Measurements from ENCODE around the gene TOLLIP. TPM values are rescaled to one million over a fixed set of nuclear protein-coding genes. Genes with fewer than 3 reads are reported as not detected.

TOLLIP gene
- total RNA-seq, 4 donors from 2014 or later = 114 to 167 (median 129) TPM

GRCh38 chr11:1291295-1292017 is 18.0 kb downstream of the TOLLIP start:
- WGBS, 2 donors = 92 to 93% methylated on average over 38 to 45 of the region's 46 CpGs
- intact Hi-C loops (cut with DNase I; ENCODE audit: low total_unique reads) = no loop called here
- peak in 1 of 2 donors; percentile 79 for DNase-seq (ENCODE audit: low spot score in 2 of 2)
- no peak for TF ChIP-seq CTCF (IDR thresholded peaks at IDR 0.05)
- no peak for TF ChIP-seq POLR2A (IDR thresholded peaks at IDR 0.05)
- H3K4me3 ChIP-seq (ENCODE audit: low read depth, poor library complexity, severe bottlenecking) = no peak overlapping the region

DNA sequence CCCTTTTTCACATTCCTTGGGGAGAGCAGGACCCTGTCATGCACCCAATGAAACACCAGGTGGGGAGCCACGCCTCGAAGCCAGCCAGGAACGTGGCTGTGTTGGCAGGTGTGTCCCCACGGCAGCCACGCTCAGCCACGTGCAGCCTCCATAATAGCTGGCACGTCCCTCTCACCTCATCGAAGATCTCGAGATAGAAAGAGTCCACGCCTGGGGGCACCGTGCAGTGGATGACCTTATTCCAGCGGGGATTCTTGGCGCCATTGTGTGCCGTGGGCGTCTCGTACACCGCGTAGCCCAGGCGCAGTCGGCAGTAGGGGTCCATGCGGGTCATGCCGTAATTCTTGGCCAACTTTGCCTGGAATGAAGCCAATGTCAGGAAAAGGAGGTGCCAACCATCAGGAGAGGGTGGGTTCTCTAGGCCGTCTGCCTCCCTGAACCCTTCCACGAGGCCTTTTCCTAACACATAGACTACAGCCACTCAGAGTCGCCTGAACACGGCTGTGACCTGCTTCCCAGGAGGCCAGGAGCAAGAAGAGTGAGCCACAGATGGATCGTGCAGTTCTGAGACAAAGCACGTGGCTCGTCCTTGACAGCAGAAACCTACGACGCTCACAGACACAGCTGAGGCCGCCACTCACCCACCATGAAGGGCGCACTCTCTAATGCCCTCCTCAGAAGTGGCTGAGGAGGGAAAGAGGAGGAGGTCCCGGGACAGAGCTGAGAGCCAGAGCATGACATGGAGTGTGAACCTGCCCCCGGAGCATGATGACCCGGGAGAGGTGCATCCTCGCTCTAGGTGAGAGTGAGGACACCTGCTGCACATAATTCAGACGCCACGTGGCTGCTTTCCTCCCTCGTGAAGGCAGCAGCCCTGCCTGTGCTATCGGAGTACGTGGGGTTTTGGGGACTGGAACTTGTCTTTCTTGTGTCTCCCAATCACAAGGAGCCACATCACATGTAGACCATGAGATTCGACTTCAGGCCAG is 19.1 kb downstream of the TOLLIP start:
- H3K4me3 ChIP-seq (ENCODE audit: low read depth, poor library complexity, severe bottlenecking) = no peak overlapping the region
- TF ChIP-seq CTCF (IDR thresholded peaks at IDR 0.05) = no peak
- TF ChIP-seq POLR2A (IDR thresholded peaks at IDR 0.05) = no peak
- DNase-seq (ENCODE audit: low spot score in 2 of 2) = no peak
- WGBS, 2 donors = 90 to 93% methylated on average over 38 to 43 of the region's 43 CpGs
- intact Hi-C loops (cut with DNase I; ENCODE audit: low total_unique reads) = no loop called here

- intact Hi-C loops (cut with DNase I; ENCODE audit: low total_unique reads) = loop anchor here (10.0 kb wide), 1 partner anchor 215 kb away; no protein-coding TSS in a partner anchor
- TF ChIP-seq CTCF (IDR thresholded peaks at IDR 0.05) = no peak
- no peak for TF ChIP-seq POLR2A (IDR thresholded peaks at IDR 0.05)
- DNase-seq (ENCODE audit: low spot score in 2 of 2) = no peak
- H3K4me3 ChIP-seq (ENCODE audit: low read depth, poor library complexity, severe bottlenecking) = no peak overlapping the region
- WGBS, 2 donors = 93 to 94% methylated on average over 25 to 31 of the region's 33 CpGs
These were observed 20.1 kb downstream of the TOLLIP start for GRCh38 chr11:1289211-1289935.

- WGBS, 2 donors = 85 to 88% methylated on average over 29 to 30 of the region's 30 CpGs
- DNase-seq (ENCODE audit: low spot score in 2 of 2) = no peak
- TF ChIP-seq POLR2A (IDR thresholded peaks at IDR 0.05) (no peak), CTCF (IDR thresholded peaks at IDR 0.05) (no peak)
- intact Hi-C loops (cut with DNase I; ENCODE audit: low total_unique reads) = loop anchor here (10.0 kb wide), 1 partner anchor 216 kb away; no protein-coding TSS in a partner anchor
- no peak overlapping the region for H3K4me3 ChIP-seq (ENCODE audit: low read depth, poor library complexity, severe bottlenecking)
These were observed 20.8 kb downstream of the TOLLIP start for GRCh38 chr11:1288426-1289151.

DNA sequence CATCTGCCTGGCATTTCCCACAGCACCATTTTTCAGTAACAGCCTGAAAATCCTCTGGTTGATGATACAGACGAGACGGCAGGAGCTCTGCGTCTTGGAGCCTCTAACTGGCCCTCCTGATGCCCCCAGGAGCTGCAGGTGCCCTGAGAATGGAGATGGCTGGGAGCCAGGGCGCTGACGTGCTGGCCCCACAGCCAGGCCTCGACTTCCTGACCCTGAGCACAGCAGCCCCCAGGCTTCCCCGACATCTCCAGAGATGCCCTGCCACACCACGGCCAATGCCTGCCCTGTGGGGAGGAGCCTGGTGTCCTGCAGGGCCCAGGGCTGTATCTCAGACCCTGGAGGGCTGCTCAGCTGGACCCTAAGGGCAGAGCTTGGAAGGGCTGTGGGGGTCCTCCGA is 21.5 kb downstream of the TOLLIP start:
- 92 to 97% methylated on average over 9 of the region's 9 CpGs for WGBS, 2 donors
- intact Hi-C loops (cut with DNase I; ENCODE audit: low total_unique reads) = loop anchor here (10.0 kb wide), 1 partner anchor 217 kb away; no protein-coding TSS in a partner anchor
- no peak for DNase-seq (ENCODE audit: low spot score in 2 of 2)
- H3K4me3 ChIP-seq (ENCODE audit: low read depth, poor library complexity, severe bottlenecking) = no peak overlapping the region
- no peak for TF ChIP-seq POLR2A (IDR thresholded peaks at IDR 0.05)
- TF ChIP-seq CTCF (IDR thresholded peaks at IDR 0.05) = no peak
